ENCODE data around the gene TOX3. TPM values are rescaled to one million over a fixed set of nuclear protein-coding genes. Genes with fewer than 3 reads are reported as not detected.

TOX3 gene
- total and polyA plus RNA-seq, 11 donors: 0.17 TPM; not detected in 10

DNA sequence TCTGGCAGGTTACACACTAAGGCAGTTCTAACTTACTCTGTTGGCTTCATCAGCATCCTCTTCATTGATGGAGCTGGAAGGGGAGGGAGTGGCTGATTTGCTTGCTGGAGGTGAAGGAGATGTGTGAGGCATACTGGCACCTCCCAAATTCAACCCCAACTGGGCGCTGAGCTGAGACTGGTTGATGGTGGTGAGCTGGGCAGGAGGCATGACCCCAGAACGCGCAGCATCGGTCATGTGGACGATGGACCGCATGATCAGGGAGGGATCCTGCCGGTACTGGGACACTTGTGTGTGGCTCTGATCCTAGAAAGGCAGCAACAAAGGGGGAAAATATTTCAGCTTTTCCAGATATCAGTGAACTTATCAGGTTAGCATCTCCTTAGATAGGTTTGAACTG lies 96.7 kb downstream of the TOX3 start:
- ATAC-seq: no peak
- Histone ChIP-seq H3K27me3 (no peaks in the 10 kb centered on the region), H3K4me3 (no peak overlapping the region), H3K27ac (no peak overlapping the region), H3K9me3 (peaks cover 0 to 4% (median 0%) of the 10 kb centered on the region in 12 donors), H3K36me3 (no peaks in the 10 kb centered on the region), H3K4me1 (no peaks in the 10 kb centered on the region)
- 92 to 96% (median 94%) methylated on average over 7 of the region's 7 CpGs for whole genome bisulfite sequencing, 4 donors
- no peak for DNase-seq
- TF ChIP-seq, protein P1, sequence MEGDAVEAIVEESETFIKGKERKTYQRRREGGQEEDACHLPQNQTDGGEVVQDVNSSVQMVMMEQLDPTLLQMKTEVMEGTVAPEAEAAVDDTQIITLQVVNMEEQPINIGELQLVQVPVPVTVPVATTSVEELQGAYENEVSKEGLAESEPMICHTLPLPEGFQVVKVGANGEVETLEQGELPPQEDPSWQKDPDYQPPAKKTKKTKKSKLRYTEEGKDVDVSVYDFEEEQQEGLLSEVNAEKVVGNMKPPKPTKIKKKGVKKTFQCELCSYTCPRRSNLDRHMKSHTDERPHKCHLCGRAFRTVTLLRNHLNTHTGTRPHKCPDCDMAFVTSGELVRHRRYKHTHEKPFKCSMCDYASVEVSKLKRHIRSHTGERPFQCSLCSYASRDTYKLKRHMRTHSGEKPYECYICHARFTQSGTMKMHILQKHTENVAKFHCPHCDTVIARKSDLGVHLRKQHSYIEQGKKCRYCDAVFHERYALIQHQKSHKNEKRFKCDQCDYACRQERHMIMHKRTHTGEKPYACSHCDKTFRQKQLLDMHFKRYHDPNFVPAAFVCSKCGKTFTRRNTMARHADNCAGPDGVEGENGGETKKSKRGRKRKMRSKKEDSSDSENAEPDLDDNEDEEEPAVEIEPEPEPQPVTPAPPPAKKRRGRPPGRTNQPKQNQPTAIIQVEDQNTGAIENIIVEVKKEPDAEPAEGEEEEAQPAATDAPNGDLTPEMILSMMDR (IDR thresholded peaks at IDR 0.05): no peak
- no peak for TF ChIP-seq POLR2A (IDR thresholded peaks at IDR 0.05)
- intact Hi-C loops (cut with DNase I): no loop called here

- H3K4me1 ChIP-seq: no peaks in the 10 kb centered on the region
- intact Hi-C loops (cut with DNase I): no loop called here
- 49 to 66% (median 61%) methylated on average over 4 of the region's 4 CpGs for WGBS, 4 donors
- TF ChIP-seq POLR2A (IDR thresholded peaks at IDR 0.05): no peak
- TF ChIP-seq, protein P1 (IDR thresholded peaks at IDR 0.05): no peak
- no peak overlapping the region for H3K4me3 ChIP-seq
- peaks cover 0 to 4% (median 0%) of the 10 kb centered on the region in 9 donors for H3K27me3 ChIP-seq
- H3K9me3 ChIP-seq: no peaks in the 10 kb centered on the region
- no peak overlapping the region for H3K27ac ChIP-seq
- ATAC-seq: no peak
- H3K36me3 ChIP-seq: no peaks in the 10 kb centered on the region
- DNase-seq: no peak
These were observed 100.9 kb downstream of the TOX3 start for GRCh38 chr16:52446080-52446479.

DNA sequence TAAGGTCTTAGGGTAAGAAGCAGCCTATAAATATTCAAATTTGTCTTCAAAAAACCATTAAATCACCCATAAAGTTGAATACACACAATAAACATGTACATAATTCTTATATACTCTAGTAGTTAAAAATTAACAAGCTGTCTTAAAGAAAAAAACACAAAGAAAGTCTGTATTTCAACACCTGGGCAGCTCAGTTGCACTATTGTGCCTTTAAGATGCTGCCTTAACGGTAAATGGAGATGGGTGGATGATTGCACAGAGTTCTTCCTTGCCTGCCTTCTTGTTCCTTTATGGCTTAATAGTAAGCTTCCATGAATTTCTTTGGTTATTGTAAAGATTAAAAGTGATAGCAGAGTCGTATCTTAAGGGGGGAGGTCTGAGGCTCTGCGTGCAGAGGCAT lies 105.1 kb downstream of the TOX3 start:
- Histone ChIP-seq H3K9me3 (peaks cover 0 to 3% (median 0%) of the 10 kb centered on the region in 12 donors), H3K4me3 (no peak overlapping the region), H3K36me3 (no peaks in the 10 kb centered on the region), H3K27ac (no peak overlapping the region), H3K4me1 (no peaks in the 10 kb centered on the region), H3K27me3 (peaks cover 0 to 4% (median 0%) of the 10 kb centered on the region in 9 donors)
- 73 to 91% (median 82%) methylated on average over 3 of the region's 3 CpGs for WGBS, 4 donors
- DNase-seq: no peak
- TF ChIP-seq POLR2A (IDR thresholded peaks at IDR 0.05): no peak
- TF ChIP-seq, protein P1 (IDR thresholded peaks at IDR 0.05): no peak
- ATAC-seq: no peak
- intact Hi-C loops (cut with DNase I): no loop called here

- no peak overlapping the region for H3K4me3 ChIP-seq
- no peak overlapping the region for H3K27ac ChIP-seq
- DNase-seq (no peak), ATAC-seq (no peak)
- 90 to 94% (median 91%) methylated on average over 2 of the region's 2 CpGs for whole genome bisulfite sequencing, 4 donors
- H3K27me3 ChIP-seq: peaks cover 0 to 4% (median 0%) of the 10 kb centered on the region in 9 donors
- TF ChIP-seq POLR2A (IDR thresholded peaks at IDR 0.05): no peak
- TF ChIP-seq, protein P1 (IDR thresholded peaks at IDR 0.05): no peak
- H3K4me1 ChIP-seq: no peaks in the 10 kb centered on the region
- intact Hi-C loops (cut with DNase I): no loop called here
- H3K36me3 ChIP-seq: no peaks in the 10 kb centered on the region
- H3K9me3 ChIP-seq: peaks cover 0 to 3% (median 0%) of the 10 kb centered on the region in 12 donors
These were observed 106.7 kb downstream of the TOX3 start for GRCh38 chr16:52440248-52440647.

Data from heart left ventricle (tissue), 16 donors.